Lung microvascular endothelial cell (primary cell): ENCODE data around the gene FTO. TPM values are rescaled to one million over a fixed set of nuclear protein-coding genes. Genes with fewer than 3 reads are reported as not detected.

Experiments used
- DNase-seq, 2 donors: peaks; one replicate each; pipeline versions ENCODE4 v3.0.0 to v3.0.0-alpha.2; 2010; ENCODE audit warnings: low read depth in 2 of 2
- total RNA-seq: library from RNA; depleted of rRNA; stranded (reverse); fragments of >200 nt; gene quantifications from 2 replicates; pipeline ENCODE4 v1.2.1, GENCODE V29; 2014

Gene FTO
- total RNA-seq, 1 donor from 2014 or later: 46.6 TPM

DNA sequence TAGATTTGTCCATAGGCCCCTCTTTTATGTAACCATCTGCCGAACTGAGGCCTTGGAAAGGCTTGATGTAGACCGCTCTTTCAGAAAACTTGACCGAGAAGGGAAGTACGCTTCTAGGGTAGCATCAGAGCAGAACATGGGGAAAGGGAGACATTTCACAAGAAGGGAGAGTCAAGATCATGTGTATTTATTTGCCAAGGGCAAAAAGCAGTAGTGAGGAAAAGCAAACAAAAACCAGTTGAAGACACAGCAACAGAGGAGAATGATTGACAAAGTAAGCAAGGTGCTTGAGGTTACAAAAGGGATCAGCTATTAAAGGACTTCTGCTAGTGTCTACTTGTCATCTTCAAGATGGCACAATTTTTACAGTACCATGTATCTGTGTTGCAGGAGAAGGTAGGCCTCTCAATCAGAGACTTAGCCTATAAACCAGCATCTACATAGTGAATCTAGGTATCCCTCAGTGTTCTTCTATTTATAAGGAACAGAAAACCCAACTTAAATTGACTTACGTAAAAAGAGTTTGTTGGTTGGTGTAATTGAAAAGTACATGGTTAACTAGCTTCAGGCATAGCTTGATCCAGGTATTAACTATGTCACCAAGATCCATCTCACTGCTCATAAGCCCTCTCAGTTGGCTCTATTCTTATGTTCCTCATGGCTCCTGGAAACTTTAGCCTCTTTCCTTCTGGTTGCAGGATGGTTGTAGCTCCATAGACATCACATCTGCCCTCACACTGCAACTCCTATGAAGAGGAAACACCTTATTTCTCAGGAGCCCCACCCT, 294.3 kb downstream of the FTO start:
- DNase-seq: no peak

DNA sequence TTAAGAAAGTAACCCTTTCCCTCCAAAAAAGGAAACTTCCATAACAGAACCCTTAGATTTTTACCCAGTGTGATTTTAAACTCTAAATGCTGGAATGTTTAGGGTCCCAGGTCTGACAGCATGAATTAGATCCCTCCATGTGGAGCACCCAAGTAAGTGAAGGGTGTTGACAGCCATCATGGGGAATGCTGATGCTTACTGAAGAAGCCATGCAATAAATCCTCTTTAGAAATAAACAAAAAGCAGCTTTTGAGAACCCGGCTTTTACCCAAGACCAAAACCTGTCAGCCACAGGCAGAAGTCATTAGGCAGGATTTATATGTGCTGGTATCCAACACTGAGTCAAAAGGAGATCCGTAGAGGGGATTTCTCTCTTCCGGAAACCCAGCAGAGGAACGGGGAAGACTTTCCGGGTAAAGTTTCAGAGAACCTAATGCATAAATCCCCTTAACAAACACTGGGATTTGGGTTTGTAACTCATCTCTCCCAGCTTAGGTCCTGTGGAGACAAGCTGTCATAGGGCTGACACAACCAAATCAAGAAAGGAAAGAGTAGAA, 295.1 kb downstream of the FTO start:
- no peak for DNase-seq

DNA sequence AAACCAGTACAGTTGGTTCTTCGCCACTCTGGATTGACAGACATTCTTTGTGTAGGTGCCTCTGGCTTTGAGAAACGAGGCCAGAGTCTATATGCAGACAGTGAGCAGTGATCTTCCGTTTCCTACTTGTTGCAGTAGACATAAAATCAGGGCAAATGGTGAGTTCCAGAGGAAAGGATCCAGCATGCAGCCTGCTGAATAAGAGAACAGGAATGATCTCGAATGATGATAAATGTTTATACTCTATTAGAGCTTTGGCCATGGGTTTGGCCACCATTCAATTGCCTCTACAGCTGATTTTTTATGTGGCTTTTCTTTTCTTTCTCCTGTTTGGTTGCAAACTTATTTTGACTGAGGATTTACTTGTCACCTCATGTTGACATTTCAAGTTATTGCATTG, 295.9 kb downstream of the FTO start:
- DNase-seq: no peak

DNA sequence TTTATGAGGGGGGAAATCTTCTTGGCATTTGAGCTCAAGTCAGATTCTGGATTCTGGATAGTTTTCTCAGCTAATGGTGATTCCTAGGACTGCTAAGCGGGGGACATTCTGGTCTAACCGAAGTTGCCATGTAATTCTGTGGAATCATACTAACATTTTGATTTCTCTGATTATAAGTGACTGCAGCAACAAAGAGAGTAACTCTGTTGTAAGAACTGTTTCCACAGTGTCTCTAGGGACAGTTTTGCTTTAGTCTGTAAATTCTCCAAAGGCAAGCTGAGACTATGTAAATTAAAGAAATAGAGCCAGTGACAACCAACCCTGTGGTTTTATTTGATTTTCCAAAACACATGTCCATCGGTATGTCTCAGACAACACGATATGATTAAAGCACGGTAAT, 296.4 kb downstream of the FTO start:
- no peak for DNase-seq

DNA sequence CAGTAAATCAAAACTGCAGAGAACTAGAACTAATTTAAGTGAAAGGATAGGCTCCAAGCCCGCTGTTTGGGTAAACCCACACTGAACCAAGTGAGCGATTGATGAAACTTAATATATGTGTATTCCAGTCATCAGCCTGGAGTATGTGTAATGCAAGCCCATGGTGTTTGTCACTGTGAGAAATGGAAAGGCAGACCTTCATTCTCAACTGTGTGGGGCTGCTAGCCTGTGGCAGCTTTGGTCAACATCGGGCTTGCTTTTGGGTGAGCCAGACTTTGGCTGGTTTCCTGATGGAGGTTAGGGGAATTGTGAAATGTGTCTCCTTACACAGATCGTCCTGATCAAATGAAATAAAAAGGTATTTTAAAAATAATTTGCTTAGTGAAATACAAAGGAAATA, 302.7 kb downstream of the FTO start:
- no peak for DNase-seq

DNA sequence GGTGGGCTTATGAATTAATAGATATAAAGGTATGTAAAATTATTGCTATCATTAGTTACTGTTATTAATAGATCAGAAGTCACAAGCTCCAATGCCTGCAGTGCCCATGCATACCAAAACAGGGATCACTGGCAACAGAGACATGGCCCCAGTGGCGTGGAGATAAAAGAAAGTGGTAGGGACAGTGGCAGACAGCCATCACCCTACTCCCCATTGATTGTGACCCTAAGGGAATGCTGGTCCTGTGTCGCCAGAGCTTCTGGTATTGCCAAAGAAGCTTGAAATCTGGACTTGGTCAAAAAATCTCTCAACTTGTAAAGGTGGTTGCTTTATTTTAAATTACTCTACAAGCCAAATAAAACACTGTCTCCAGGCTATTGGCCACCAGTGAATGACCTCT, 303.5 kb downstream of the FTO start:
- DNase-seq: no peak

DNA sequence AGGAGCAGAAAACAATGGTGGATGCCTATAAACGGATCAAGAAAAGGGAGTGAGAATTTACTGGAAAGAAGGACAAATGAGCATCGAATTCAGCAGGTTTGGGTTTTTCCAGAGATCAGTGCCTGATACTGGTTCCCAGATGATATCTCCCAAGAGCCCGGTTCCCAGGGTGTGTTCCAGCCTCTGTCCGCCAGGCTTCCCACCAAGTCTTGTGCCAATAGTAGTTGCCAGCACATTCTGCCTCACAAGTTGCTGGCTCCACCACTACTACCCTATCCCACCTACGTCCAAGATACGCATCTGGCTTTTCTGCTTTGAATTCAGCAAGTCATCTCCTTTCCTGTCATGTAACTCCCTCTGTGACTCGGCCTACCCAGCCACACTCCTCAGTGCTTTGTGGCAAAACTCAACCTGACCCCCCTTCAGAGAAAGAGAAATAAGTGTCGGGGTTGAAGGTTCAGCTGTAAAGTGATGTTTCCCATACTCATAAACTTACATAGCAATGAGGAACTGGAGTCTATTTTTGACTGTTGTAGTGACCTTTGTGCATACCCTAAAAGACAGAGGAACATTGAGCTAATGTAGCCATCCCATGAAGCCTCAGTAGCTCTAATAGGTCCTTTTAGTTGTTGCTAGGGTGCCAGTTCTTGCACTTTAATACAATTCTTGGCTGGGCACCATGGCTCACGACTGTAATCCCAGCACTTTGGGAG, 305.7 kb downstream of the FTO start:
- no peak for DNase-seq

DNA sequence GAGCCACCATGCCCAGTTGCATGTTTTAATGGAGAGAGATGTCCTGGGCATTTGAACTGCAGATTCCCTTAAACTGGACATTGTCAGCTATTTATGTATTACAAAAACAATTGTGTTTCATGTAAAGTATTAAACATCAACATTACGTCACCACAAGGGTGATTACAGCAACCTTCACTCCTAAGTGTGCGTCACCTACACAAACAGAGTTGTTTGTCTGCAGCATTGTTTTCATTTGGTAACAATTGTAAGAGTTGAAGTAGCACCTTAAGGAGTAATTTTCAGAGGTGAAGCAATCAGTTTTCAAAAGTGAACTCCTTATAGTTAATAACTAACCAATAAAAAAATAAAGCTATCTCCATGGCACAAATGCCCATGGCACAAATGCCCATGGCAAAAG, 311.2 kb downstream of the FTO start:
- no peak for DNase-seq

DNA sequence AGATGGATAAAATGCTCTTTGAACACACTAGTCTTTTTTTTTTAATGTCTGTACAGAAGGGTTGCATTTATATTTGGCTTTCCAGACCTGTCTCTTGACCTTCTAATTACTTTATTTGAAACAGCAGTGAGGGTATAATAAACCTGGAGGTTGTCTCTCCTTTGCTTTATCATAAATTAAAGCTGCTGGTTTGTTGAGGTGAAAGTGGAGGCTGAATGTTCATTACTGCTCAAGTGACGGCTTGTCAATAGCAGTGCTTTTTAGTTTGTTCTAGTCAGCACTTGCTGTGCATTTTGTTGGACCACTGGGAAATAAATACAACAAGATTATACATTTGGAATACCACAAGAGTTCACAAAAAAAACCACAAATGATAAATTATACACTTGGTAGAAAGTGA, 318.4 kb downstream of the FTO start:
- DNase-seq: no peak

DNA sequence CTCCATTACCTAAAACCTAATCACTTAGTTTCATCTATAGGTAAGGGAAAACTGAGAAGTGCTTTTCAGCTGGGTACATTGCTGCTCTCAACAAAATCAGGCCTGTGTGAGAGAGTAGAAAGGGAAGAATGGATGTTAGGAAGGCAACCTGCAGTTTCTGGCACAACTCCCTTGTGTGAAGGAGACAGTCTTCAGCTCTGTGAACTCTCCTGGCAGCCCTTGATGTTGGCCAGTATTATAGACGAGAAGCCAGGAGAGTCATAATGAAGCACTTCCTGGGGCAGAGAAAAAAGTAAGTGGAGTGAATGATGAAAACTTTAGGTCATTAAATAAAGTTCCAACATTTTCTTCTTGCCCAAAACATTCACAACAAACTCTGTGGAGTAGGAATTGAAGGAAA, 322.5 kb downstream of the FTO start:
- peak in 1 of 2 donors; percentile 9 for DNase-seq

DNA sequence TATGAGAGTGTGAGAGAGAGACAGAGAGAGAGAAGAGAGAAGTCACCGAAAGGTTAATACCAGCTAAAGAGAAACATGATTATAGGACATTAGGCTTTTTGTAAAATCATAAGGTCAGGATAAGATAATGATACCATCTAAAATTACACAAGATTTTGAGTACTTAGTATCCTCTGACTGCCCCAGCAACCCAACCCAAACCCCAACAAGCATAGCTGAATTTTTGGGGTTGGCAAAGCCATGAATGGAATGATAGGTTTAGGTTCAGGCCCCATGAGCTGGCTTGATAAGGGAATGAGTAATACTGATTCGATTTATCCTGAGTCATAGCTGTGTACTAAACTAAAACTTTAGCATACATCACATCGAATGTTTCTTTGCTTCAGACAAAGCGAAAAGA, 323.1 kb downstream of the FTO start:
- DNase-seq: peak in 1 of 2 donors; percentile 19

DNA sequence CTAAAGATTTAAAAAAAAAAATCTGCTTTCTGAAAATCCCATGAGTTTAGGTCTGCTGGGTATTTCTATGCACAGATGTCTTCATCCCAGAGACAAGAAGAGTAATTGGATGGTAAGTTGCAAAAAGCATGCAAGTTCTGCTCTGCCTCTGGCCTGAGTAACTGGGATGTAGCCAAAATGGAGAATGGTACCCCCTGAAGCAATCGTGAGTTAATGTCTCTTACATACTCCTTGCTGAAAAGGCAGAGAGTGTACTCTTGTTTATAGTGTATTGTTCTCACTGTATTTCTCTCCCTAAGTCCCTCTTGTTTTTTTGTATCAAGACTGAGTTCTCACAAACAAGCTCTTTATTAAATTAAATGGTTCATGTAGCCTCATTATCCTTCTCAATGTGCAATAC, 323.6 kb downstream of the FTO start:
- no peak for DNase-seq

DNA sequence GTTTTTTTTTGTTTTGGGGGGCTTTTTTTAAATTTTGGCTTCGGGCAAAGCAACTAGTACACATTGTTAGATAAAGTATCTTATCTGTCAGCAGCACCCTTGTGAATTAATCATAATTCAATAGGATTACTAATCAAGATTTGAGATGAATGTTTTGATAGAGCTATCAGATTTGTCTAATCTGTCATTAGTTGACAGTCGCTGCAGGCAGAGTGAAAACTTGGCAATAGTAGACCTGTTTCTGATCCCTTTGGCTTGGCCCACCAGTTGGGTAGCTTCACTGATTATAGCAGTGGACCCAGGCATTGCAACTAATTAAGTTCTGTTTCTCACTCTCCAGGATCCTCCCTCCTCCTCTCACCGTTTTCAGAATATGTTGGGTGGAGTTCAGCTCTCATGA, 324.0 kb downstream of the FTO start:
- no peak for DNase-seq

DNA sequence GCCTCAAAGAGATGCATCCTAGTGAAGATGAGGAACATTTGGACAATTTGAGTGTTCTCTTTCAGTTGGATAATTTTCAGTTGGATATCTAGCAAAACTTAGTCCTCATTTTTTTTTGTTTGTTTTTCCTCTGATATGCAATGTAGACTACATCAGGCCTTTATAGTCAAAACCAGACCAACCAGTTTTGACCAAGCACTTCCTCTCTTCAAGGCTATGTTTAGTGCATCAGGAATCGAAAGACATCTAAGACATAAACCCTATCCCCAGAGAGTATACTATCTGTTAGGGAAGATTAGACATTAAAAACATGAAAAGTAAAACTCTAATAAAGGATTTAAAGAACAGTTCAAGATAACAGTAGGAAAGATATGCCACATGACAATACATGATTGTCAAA, 326.5 kb downstream of the FTO start:
- DNase-seq: no peak

DNA sequence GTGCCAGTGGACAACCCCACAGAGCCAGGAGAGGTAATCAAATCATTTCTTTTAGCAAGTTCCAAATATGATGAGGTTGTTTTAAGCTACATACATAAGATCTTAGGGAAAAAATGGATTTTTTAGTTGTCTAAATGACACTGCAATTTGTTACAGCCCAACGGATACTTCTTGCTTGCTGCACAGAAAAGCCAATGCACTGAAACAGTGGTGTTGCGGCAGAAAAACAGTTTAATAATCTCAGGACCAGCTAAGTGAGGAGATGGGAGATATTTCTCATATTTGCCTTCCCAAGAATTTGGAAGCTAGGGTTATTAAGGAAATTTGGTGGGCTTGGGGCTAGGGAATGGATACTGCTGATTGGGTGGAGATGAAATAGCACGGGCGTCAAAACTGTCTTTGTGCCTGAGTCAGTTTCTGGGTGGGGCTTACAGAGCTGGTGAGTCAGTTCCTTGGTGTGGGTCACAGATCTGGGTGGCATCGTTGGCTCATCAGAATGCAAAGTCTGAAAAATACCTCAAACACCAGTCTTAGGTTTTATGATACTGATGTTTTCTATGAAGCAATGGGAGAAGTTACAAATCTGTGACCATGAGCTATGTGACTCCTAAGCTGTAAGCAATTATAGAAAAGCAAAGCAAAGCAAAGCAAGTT, 327.3 kb downstream of the FTO start:
- no peak for DNase-seq

DNA sequence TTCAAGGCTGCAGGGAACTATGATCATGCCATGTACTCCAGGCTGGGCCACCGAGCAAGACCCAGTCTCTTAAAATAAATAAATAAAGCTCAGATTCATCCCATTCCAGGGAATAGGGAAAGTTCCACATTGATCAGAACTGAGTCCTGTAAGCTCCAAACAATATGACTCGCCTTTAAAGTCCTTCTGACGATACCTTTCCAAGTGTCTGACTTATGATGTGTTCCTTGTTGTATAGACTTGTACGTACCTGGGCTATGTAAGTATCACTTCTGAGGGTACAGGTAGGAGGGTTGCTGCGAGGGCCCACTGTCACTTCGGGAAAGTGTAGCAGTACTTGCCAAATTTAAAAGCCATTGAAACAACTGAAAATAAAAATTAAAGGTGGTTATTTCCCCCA, 329.8 kb downstream of the FTO start:
- no peak for DNase-seq

DNA sequence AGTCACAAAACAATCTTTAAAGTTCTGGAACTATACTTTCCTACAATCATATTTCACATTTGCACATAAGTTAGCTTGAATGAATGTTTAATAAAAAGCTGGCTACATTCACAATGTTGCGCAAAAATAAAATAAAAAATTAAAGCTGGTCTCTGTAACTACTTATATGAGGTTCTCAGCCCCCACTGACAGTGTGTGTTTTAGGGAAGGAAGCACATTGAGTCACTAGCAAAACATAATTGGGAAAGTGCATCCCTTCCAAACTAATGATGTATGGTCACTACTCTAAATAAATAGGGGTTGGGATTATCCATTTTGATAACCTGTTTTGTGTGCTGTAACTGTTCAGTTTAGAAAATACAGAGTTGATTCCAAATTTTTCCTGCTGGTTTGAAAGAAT, 330.7 kb downstream of the FTO start:
- peak in 1 of 2 donors; percentile 16 for DNase-seq

DNA sequence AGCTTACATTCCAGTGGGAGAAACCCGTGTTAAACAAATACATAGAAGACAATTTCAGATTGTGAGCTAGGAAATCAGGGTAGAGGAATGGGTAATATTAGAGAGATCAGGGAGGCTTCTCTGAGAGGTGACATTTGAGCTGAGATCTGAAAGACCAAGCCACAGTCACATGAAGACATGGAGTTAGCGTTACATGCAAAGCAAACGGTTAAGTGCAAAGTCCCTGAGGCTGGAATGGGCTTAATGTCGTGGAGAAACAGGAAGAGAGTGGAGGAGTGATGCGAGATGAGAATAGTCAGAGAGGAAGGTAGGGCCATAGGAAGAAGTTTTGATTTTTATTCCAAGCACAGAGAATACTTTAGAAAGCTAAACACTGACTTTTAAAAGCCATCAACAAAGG, 336.5 kb downstream of the FTO start:
- no peak for DNase-seq

DNA sequence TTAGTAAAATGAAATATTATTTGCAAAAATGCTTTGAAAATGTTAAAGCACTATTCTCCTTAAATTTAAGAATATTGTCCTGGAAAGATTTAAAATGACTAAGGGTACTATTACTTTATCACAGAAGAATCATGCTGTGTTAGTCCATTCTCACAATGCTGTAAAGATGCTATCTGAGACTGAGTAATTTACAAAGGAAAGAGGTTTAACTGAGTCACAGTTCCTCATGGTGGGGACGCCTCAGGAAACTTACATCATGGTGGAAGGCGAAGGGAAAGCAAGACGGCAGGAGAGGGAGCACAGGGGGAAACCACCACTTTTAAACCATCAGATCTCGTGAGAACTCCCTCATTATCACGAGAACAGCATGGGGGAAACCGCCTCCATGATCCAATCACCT, 337.0 kb downstream of the FTO start:
- peak in 1 of 2 donors; percentile 82 for DNase-seq

DNA sequence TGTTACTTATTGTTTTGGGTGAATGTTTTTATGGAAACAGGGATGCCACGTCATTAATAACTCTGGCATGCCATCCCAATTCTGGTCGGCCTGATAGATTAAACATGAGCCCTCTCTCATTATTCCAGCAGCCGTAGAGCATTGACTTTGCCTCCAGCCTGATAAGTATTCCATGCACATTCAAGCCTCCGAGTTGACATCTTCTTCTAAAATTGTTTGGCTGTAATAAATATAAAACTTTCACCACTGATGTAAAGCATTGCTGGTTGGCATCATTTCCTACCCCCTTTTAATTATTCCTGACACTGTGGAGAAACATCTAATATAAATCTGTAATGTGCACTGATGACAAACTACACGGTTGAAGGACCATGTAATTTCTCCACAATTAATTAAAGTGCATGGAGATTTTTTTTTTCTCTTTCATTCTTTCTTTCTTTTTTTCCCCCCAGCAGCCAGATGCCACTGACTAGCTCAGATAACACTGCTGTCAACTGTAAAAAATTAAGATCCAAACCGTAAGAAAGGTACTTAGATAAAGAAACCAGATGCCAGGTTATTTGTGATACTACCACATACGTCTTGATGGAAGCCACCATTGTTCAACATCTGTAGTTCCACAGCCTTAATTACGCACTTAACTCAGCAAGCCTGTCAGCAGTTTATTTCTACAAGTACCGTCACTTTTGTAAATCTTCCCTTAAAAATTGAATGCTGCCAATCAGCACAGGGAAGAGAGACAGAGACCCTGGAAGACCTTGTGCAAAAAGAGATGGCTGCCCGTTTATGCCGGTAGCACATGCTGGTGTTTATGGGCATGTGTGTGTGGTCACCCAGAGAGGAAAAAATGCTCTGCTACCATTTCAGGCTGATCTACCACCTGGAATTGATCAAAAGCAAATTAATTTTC, 344.9 kb downstream of the FTO start:
- no peak for DNase-seq
